IMR-90 (cell line): ENCODE measurements around the gene SHC4. TPM values are rescaled to one million over a fixed set of nuclear protein-coding genes. Genes with fewer than 3 reads are reported as not detected.

Experiments used
- ATAC-seq: fragments of 200-7000 bp; cut with Tn5 transposase; 2 replicates; pipeline ENCODE4 v1.9.1; 2020; ENCODE audit warnings: low read depth, mild to moderate bottlenecking, moderate library complexity
- BruUV-seq: library from RNA; stranded (reverse); fragments of 400-500 nt; replicated peaks from 2 replicates; lab custom pipeline; 2021; lab: Mats Ljungman, UMichigan
- CTCF ChIA-PET: fragments of 300-600 bp; formaldehyde crosslinking; extraction: SDS; loops from one replicate; lab custom pipeline; 2021; ENCODE audit warnings: antibody characterized with exemption; lab: Yijun Ruan, JAX
- POLR2A ChIA-PET: fragments of 300-600 bp; sonication (Branson Sonifier 250); formaldehyde crosslinking; loops from one replicate; lab custom pipeline; 2022; ENCODE audit warnings: antibody characterized with exemption; ENCODE audit not compliant: unreplicated experiment; lab: Charles Lee
- DNase-seq: peaks from one replicate; pipeline ENCODE4 v3.0.0; 2013
- H2AFZ ChIP-seq: replicated peaks from 2 replicates; pipeline ENCODE3; 2013; ENCODE audit warnings: low read length, mild to moderate bottlenecking; ENCODE audit not compliant: poor library complexity
- H2AK5ac ChIP-seq: 2 replicates; pipeline ENCODE4 v1.6.1; 2013; ENCODE audit warnings: low read depth, low read length, inconsistent platforms
- H2AK9ac ChIP-seq: replicated peaks from 2 replicates; pipeline ENCODE3; 2013; ENCODE audit warnings: mild to moderate bottlenecking, low read depth, low read length, moderate library complexity; ENCODE audit not compliant: poor library complexity
- H2BK120ac ChIP-seq: 2 replicates; pipeline ENCODE4 v1.6.1; 2013; ENCODE audit warnings: low read depth, low read length, inconsistent platforms
- H2BK15ac ChIP-seq: 3 replicates; pipeline ENCODE4 v1.6.1; 2013; ENCODE audit warnings: low read depth, low read length, inconsistent platforms
- H2BK20ac ChIP-seq: 2 replicates; pipeline ENCODE4 v1.6.1; 2013; ENCODE audit warnings: low read depth, mild to moderate bottlenecking, inconsistent platforms, low read length, moderate library complexity
- H2BK5ac ChIP-seq: 2 replicates; pipeline ENCODE4 v1.6.1; 2013; ENCODE audit warnings: mild to moderate bottlenecking, low read depth, low read length, inconsistent platforms; ENCODE audit not compliant: poor library complexity, severe bottlenecking
- H3K14ac ChIP-seq: replicated peaks from 2 replicates; pipeline ENCODE4 v1.6.1; 2013; ENCODE audit warnings: low read depth, low read length, inconsistent platforms
- H3K18ac ChIP-seq: 2 replicates; pipeline ENCODE4 v1.6.1; 2013; ENCODE audit warnings: low read depth, low read length, control low read depth
- H3K23ac ChIP-seq: 2 replicates; pipeline ENCODE4 v1.6.1; 2013; ENCODE audit warnings: low read depth, low read length, inconsistent platforms
- H3K27ac ChIP-seq: 2 replicates; pipeline ENCODE4 v1.5.1; 2013; ENCODE audit warnings: mild to moderate bottlenecking, control low read depth, low read length; ENCODE audit not compliant: insufficient read depth
- H3K27me3 ChIP-seq: 2 replicates; pipeline ENCODE4 v1.6.1; 2013; ENCODE audit warnings: low read length; ENCODE audit not compliant: control insufficient read depth, insufficient read depth
- H3K36me3 ChIP-seq: 2 replicates; pipeline ENCODE4 v1.6.1; 2013; ENCODE audit warnings: low read length, mixed read lengths; ENCODE audit not compliant: control insufficient read depth, insufficient read depth
- H3K4ac ChIP-seq: 2 replicates; pipeline ENCODE4 v1.6.1; 2013; ENCODE audit warnings: low read depth, low read length, inconsistent platforms
- H3K4me1 ChIP-seq: 2 replicates; pipeline ENCODE4 v1.6.1; 2013; ENCODE audit warnings: low read length, mixed read lengths; ENCODE audit not compliant: control insufficient read depth, insufficient read depth
- H3K4me2 ChIP-seq: 2 replicates; pipeline ENCODE4 v1.6.1; 2013; ENCODE audit warnings: low read depth, mild to moderate bottlenecking, control low read depth, low read length, moderate library complexity
- H3K4me3 ChIP-seq: 2 replicates; pipeline ENCODE4 v1.5.1; 2013; ENCODE audit warnings: low read depth, mild to moderate bottlenecking, control low read depth, low read length, moderate library complexity; ENCODE audit not compliant: insufficient read depth
- H3K56ac ChIP-seq: 2 replicates; pipeline ENCODE4 v1.6.1; 2013; ENCODE audit warnings: low read length, inconsistent platforms; ENCODE audit not compliant: insufficient read depth; ENCODE audit errors: extremely low read depth
- H3K79me1 ChIP-seq, 2 experiments: 2 replicates each; pipeline ENCODE4 v1.6.1; 2013; ENCODE audit warnings: low read length in 2 of 2, inconsistent platforms in 1 of 2, low read depth in 1 of 2
- H3K9ac ChIP-seq: 2 replicates; pipeline ENCODE4 v1.6.1; 2013; ENCODE audit warnings: low read depth, low read length, control low read depth
- H3K9me1 ChIP-seq: 2 replicates; pipeline ENCODE4 v1.6.1; 2013; ENCODE audit warnings: low read length, inconsistent platforms; ENCODE audit not compliant: insufficient read depth
- H3K9me3 ChIP-seq: 2 replicates; pipeline ENCODE4 v1.6.1; 2013; ENCODE audit warnings: low read length; ENCODE audit not compliant: control insufficient read depth, insufficient read depth
- H4K20me1 ChIP-seq: 2 replicates; pipeline ENCODE4 v1.6.1; 2013; ENCODE audit warnings: low read length, inconsistent platforms; ENCODE audit not compliant: insufficient read depth
- H4K5ac ChIP-seq: 2 replicates; pipeline ENCODE4 v1.6.1; 2013; ENCODE audit warnings: mild to moderate bottlenecking, low read depth, low read length, control low read depth
- H4K8ac ChIP-seq, 2 experiments: 2 replicates each; pipeline ENCODE4 v1.6.1; 2013; ENCODE audit warnings: low read depth in 2 of 2, low read length in 2 of 2, control low read depth in 1 of 2, inconsistent platforms in 1 of 2
- H4K91ac ChIP-seq: 2 replicates; pipeline ENCODE4 v1.6.1; 2013; ENCODE audit warnings: low read depth, low read length, inconsistent platforms; ENCODE audit not compliant: insufficient read depth
- BHLHE40 ChIP-seq: fragments of 150-350 bp; IDR thresholded peaks from 2 replicates; pipeline ENCODE4 v1.6.1; 2016; ENCODE audit warnings: mild to moderate bottlenecking, low read depth, low read length
- CEBPB ChIP-seq: IDR thresholded peaks from 2 replicates; pipeline ENCODE4 v1.6.1; 2012; ENCODE audit warnings: low read depth, low read length, improper control_type of control experiment
- CHD1 ChIP-seq: IDR thresholded peaks from 2 replicates; pipeline ENCODE4 v1.6.1; 2012; ENCODE audit warnings: low read depth, low read length, improper control_type of control experiment
- FOS ChIP-seq: fragments of 150-350 bp; IDR thresholded peaks from 2 replicates; pipeline ENCODE4 v1.6.1; 2016; ENCODE audit warnings: low read depth, low read length
- MAFK ChIP-seq: IDR thresholded peaks from 2 replicates; pipeline ENCODE4 v1.6.1; 2012; ENCODE audit warnings: low read depth, low read length, improper control_type of control experiment
- MAZ ChIP-seq: IDR thresholded peaks from 2 replicates; pipeline ENCODE4 v1.6.1; 2012; ENCODE audit warnings: low read depth, mild to moderate bottlenecking, low read length, improper control_type of control experiment, moderate library complexity, borderline replicate concordance
- MXI1 ChIP-seq: IDR thresholded peaks from 2 replicates; pipeline ENCODE4 v1.6.1; 2012; ENCODE audit warnings: low read depth, mild to moderate bottlenecking, low read length, moderate library complexity, borderline replicate concordance
- NFE2L2 ChIP-seq: fragments of 150-350 bp; IDR thresholded peaks from 2 replicates; pipeline ENCODE4 v1.6.1; 2016; ENCODE audit warnings: low read depth, mild to moderate bottlenecking, low read length
- POLR2A ChIP-seq: IDR thresholded peaks from 2 replicates; pipeline ENCODE4 v1.6.1; 2012; ENCODE audit warnings: mild to moderate bottlenecking, low read depth, low read length
- RAD21 ChIP-seq: IDR thresholded peaks from 2 replicates; pipeline ENCODE4 v1.6.1; 2012; ENCODE audit warnings: low read length, improper control_type of control experiment
- RCOR1 ChIP-seq: IDR thresholded peaks from 2 replicates; pipeline ENCODE4 v1.6.1; 2012; ENCODE audit warnings: mild to moderate bottlenecking, low read length, improper control_type of control experiment; ENCODE audit not compliant: insufficient replicate concordance
- RFX5 ChIP-seq: IDR thresholded peaks from 2 replicates; pipeline ENCODE4 v1.8.0; 2012; ENCODE audit warnings: low read depth, mild to moderate bottlenecking, low read length, moderate library complexity
- SMC3 ChIP-seq: fragments of 150-350 bp; IDR thresholded peaks from 2 replicates; pipeline ENCODE4 v1.6.1; 2016; ENCODE audit warnings: low read depth, mild to moderate bottlenecking, antibody characterized with exemption, low read length, moderate library complexity
- WGBS, 2 experiments: methylation state at CpG; one replicate each; pipeline versions ENCODE4 v1.1.5 to v1.1.7; 2013; ENCODE audit warnings: missing lambda C conversion rate in 2 of 2; ENCODE audit not compliant: insufficient read length in 1 of 2; ENCODE audit errors: extremely low coverage in 2 of 2; 5-methylcytosine and 5-hydroxymethylcytosine counted together
- dilution Hi-C: fragments of 300-500 bp; cut with HindIII; formaldehyde crosslinking; loops from one replicate; pipeline ENCODE4 v1.14.3; 2018; ENCODE audit warnings: low sequenced_read_pairs; ENCODE audit not compliant: unreplicated experiment
- in situ Hi-C: fragments of 300-500 bp; cut with MboI; formaldehyde crosslinking; loops from 3 replicates; pipeline ENCODE4 v1.14.3; 2019; ENCODE audit warnings: low sequenced_read_pairs, inconsistent platforms, mixed read lengths
- intact Hi-C: fragments of 100-400 bp; cut with micrococcal nuclease; formaldehyde crosslinking; loops from 2 replicates; pipeline ENCODE4 v1.10.0; 2022
- polyA plus RNA-seq, 3 experiments: library from polyadenylated mRNA; depleted of rRNA; stranded (reverse); fragments of >200 nt; gene quantifications; 2 replicates each; pipeline ENCODE4 v1.2.3, GENCODE V29; 2012; ENCODE audit warnings: low replicate concordance in 1 of 3
- total RNA-seq: library from RNA; depleted of rRNA; stranded (reverse); fragments of >200 nt; gene quantifications from 2 replicates; pipeline ENCODE4 v1.2.3, GENCODE V29; 2012
- TF ChIP-seq, protein P1 (sequence below): fragments of 150-350 bp; IDR thresholded peaks from 2 replicates; pipeline ENCODE4 v1.6.1; 2017; ENCODE audit warnings: mild to moderate bottlenecking, antibody characterized with exemption, low read length, low read depth
- TF ChIP-seq, protein P2 (sequence below): conservative IDR thresholded peaks from 2 replicates; pipeline ENCODE4 v1.5.1; 2012; ENCODE audit warnings: mild to moderate bottlenecking, low read depth, low read length, improper control_type of control experiment
- TF ChIP-seq, protein P3 (sequence below): fragments of 150-350 bp; IDR thresholded peaks from 2 replicates; pipeline ENCODE4 v1.6.1; 2016; ENCODE audit warnings: low read depth, mild to moderate bottlenecking, low read length, moderate library complexity, borderline replicate concordance

The SHC4 gene
- total and polyA plus RNA-seq, 2 of the 4 experiments (the other 2 are of a cell fraction), result 0.91 to 2.7 TPM

DNA sequence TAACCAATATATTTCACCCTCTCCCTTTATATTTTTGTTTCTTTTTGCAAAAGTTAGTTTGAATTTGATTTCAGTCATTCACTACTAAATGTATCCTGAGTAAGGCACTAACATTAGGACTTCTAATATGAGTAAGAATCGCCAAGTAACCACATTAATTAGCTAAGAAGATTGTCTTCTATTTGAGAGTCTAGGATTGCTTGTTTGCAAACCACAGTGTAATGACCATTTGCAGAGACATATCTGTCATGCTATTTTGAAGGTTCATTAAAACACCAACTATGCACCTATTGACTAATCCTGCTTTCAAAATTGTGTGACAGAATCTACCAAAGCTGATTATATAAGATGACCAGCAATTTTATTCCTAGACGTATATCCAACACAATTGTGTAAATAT is 91.1 kb downstream of the SHC4 start:
- Histone ChIP-seq H3K9me1 (peaks cover 11% of the 10 kb centered on the region; the same call in 1 of the 2 replicates), H2BK20ac (no peak overlapping the region), H3K4me1 (peaks cover 12% of the 10 kb centered on the region), H3K14ac (no peak overlapping the region), H2AK5ac (no peak overlapping the region), H2AFZ (no peak overlapping the region), H4K91ac (no peak overlapping the region), H3K56ac (no peak overlapping the region), H3K79me1 (peaks cover 2 to 20% of the 10 kb centered on the region in 2 experiments; a peak in 3 of 4 replicates), H2BK120ac (no peak overlapping the region), H3K27ac (no peak overlapping the region), H3K23ac (no peak overlapping the region), H3K27me3 (no peaks in the 10 kb centered on the region), H2AK9ac (no peak overlapping the region), H2BK15ac (no peak overlapping the region), H3K9me3 (no peaks in the 10 kb centered on the region), H4K8ac (no peak overlapping the region), H4K5ac (no peak overlapping the region), H2BK5ac (no peak overlapping the region), H4K20me1 (no peaks in the 10 kb centered on the region), H3K4me3 (no peak overlapping the region), H3K4me2 (no peak overlapping the region), H3K9ac (no peak overlapping the region), H3K4ac (no peak overlapping the region), H3K36me3 (no peaks in the 10 kb centered on the region), H3K18ac (no peak overlapping the region)
- CTCF ChIA-PET, result no interaction called here
- in situ Hi-C loops (loop anchor here (25.0 kb wide), 1 partner anchor 540 kb away; the partner anchor contains the start of gene FGF7), intact Hi-C loops (no loop called here), dilution Hi-C loops (no loop called here)
- POLR2A ChIA-PET, result no interaction called here
- WGBS, 2 experiments, result no CpG with 5 or more reads among the region's 2 CpGs
- no peak for TF ChIP-seq CHD1
- no peak for TF ChIP-seq SMC3
- no peak for TF ChIP-seq RFX5
- TF ChIP-seq, protein P1, sequence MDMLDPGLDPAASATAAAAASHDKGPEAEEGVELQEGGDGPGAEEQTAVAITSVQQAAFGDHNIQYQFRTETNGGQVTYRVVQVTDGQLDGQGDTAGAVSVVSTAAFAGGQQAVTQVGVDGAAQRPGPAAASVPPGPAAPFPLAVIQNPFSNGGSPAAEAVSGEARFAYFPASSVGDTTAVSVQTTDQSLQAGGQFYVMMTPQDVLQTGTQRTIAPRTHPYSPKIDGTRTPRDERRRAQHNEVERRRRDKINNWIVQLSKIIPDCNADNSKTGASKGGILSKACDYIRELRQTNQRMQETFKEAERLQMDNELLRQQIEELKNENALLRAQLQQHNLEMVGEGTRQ, result no peak
- TF ChIP-seq RAD21, result no peak
- no peak for TF ChIP-seq POLR2A
- no peak for TF ChIP-seq MXI1
- no peak for TF ChIP-seq NFE2L2
- TF ChIP-seq, protein P2, sequence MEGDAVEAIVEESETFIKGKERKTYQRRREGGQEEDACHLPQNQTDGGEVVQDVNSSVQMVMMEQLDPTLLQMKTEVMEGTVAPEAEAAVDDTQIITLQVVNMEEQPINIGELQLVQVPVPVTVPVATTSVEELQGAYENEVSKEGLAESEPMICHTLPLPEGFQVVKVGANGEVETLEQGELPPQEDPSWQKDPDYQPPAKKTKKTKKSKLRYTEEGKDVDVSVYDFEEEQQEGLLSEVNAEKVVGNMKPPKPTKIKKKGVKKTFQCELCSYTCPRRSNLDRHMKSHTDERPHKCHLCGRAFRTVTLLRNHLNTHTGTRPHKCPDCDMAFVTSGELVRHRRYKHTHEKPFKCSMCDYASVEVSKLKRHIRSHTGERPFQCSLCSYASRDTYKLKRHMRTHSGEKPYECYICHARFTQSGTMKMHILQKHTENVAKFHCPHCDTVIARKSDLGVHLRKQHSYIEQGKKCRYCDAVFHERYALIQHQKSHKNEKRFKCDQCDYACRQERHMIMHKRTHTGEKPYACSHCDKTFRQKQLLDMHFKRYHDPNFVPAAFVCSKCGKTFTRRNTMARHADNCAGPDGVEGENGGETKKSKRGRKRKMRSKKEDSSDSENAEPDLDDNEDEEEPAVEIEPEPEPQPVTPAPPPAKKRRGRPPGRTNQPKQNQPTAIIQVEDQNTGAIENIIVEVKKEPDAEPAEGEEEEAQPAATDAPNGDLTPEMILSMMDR, result no peak
- no peak for TF ChIP-seq CEBPB
- TF ChIP-seq MAZ, result no peak
- TF ChIP-seq, protein P3, sequence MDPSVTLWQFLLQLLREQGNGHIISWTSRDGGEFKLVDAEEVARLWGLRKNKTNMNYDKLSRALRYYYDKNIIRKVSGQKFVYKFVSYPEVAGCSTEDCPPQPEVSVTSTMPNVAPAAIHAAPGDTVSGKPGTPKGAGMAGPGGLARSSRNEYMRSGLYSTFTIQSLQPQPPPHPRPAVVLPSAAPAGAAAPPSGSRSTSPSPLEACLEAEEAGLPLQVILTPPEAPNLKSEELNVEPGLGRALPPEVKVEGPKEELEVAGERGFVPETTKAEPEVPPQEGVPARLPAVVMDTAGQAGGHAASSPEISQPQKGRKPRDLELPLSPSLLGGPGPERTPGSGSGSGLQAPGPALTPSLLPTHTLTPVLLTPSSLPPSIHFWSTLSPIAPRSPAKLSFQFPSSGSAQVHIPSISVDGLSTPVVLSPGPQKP, result no peak
- no peak for TF ChIP-seq BHLHE40
- no peak for TF ChIP-seq FOS
- TF ChIP-seq MAFK, result no peak
- no peak for TF ChIP-seq RCOR1
- ATAC-seq (no peak), DNase-seq (no peak)
- BruUV-seq, result no TSS peak
